GM18499 (cell line): Measurements from ENCODE around the gene MAN2A1.
"Not testable (repeated sequence)": the region's sequence is repeated elsewhere in the genome, so short reads cannot be mapped to it uniquely, and the experiment has no call there.

Experiments
- ATAC-seq: cut with Tn5 transposase; IDR thresholded peaks from one replicate; pipeline ENCODE4 v1.9.1; 2021; ENCODE audit warnings: moderate number of reproducible peaks; ENCODE audit not compliant: insufficient read depth, unreplicated experiment

Gene MAN2A1

DNA sequence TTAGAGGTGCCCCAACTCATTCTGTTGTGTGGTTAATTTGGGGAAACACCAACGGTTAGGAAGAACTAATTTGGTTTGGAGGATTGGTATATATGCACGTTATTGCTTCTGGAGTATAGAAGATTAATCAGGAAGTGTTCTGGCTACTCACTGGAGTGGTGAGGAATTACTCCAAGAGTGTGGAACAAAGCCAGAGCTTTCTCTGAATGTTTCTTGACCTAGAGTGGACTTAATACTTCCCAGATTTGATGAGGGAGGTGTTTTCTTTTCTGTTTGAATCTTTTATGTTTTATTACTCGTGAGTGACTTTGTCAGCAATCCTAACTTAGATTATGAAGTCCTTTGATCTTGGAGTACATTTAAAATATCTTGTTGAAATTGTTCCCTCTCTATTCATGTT is 163.7 kb downstream of the MAN2A1 start:
- no peak for ATAC-seq

DNA sequence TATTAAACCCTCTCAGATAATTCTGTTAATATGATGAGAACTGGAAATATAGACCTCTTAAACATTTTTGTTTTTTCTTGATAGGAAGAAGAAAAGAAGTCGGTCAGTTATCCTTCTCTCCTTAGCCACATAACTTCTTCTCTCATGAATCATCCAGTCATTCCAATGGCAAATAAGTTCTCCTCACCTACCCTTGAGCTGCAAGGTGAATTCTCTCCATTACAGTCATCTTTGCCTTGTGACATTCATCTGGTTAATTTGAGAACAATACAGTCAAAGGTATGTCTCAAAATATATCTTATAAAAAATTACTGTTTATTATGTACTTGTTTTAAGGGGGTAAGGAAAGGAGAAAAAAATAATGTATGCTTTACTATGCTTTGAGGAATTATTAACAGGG is 165.3 kb downstream of the MAN2A1 start:
- ATAC-seq: no peak

DNA sequence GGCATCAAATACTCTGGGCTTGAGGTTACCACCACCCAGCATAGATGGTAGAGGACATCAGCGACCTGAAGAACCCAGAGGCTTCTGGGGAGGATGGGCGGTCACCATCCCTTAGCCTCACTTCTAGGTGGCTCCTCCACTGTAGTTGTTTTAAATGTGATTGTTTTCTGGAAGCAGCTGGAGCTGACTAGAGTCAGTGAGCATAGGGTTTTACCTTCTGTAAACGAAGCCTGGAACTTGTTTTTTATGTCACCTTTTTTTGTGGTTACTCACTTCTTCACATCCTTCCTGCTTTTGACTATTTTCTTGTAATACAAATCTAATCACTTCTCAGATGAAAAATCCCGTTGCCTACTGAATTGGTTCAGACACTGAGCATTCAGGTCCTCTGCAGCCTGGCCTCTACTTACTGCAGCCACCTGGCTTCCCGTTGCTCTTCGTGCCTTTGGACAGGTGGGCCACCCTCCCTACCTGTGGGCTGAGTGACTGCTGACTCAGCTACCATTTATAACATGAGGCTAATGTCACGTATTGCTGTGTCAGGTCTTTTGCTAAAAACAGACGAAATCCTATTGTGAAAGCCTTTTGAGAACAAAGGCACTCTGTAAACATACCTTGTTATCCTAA is 167.8 kb downstream of the MAN2A1 start:
- no peak for ATAC-seq

DNA sequence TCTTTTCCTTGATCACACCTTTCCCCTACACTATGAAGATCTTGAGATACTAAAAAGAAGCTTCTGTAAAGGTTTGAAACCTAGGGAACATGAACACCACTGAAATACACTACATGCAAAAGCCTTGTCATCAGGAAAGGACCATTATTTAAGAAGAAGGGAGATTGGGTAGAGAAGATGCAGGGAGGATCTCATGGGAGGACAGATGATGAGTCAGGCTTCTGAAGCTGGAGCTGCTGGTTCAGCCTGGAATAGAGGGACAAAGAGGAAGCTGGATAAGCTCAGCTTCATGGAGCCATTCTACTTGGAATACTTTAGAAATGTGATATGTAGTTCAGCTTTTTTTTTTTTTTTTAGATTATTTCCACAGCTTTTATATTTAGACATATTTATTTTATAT is 169.8 kb downstream of the MAN2A1 start:
- no peak for ATAC-seq

DNA sequence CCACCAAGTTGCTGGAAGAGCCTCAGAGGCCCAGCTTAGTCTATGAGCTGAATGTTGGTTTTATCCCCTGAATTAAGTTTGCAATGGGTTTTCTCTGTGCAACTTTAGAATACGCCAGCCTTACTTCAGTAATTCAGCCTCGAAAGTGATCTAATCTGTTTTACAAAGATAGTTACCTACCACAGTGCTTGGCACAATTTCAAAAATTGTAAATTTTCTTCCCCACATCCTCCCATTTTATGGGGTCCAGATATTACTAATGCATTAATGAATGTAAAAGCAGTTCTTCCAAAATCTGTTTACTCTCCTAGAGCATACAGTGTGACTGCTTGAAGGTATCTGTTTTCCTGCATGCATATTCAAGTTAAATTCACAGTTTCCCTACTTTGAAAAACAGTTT is 172.6 kb downstream of the MAN2A1 start:
- no peak for ATAC-seq

DNA sequence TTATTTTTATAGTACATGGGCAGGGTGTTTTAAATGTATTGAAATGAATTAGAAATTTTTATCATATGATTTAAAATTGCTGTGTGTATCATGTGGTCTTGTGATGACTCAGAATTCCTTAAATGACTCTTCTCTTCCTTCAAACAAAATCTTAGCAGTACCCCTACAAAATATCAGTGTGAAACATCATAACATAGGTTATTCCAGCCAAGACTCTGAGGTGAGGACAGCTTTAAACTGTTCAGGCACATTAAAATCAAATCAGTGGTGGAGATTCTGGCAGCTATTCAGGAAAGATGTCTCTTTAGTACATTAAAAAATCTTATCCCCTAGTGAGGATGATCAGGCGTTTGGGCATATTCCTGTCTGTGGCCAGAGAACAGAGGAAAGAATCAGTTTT is 174.0 kb downstream of the MAN2A1 start:
- ATAC-seq: no peak

DNA sequence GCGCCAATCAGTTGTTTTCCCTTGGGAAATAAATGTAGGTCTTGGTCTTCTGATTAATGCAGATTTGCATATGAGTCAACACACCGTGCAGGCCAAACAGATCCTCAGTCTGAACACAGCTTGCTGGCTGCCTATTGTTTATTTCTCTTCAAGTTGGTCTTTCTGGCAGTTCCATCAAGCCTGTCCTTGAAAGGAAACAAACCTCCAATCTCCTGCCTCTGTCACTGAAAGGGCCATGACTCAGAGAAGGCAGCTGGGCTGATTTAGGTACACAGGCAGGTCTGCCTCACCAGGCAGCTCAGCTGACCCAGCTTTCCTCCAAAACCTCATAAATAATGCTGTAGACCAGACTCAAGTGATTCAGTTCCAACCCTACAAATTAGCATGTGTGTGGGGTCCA is 175.9 kb downstream of the MAN2A1 start:
- no peak for ATAC-seq

DNA sequence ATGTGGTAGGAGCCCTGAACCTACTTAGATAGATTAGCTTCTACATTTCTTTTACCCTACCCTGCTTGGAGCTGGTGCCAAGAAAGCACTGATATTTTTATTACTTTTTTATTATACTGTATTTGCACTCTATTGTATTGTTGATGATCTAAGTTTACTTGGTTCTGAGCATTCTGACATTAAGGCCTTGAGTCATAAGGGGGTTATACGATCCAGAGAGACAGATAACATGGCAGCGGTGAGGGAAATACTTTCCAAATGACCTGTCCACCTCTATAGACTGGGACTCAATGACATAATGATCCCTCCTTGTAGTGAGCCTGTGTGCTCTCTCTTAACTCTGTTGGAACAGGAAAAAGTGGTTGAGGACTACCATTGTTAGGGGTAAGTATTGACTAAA is 176.3 kb downstream of the MAN2A1 start:
- no peak for ATAC-seq

DNA sequence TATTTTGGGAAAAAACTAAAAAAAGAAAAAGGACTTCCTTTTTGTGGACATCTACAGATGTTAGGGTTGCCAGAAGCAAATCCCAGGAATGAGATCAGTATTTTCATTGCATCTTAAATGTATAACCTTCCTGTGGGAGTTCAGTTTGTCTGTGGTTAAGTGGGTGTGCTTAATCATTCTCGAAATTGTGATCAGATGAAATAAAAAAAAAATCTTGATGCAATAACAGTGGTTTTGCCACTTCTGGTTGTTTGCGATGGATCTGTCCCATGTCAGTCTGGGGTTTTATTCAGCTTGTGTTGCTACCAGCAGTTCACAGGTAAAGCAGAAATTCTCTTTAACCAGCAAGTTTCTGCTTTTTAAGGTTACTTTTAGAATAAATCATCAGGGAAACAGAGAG is 179.0 kb downstream of the MAN2A1 start:
- ATAC-seq: no peak

DNA sequence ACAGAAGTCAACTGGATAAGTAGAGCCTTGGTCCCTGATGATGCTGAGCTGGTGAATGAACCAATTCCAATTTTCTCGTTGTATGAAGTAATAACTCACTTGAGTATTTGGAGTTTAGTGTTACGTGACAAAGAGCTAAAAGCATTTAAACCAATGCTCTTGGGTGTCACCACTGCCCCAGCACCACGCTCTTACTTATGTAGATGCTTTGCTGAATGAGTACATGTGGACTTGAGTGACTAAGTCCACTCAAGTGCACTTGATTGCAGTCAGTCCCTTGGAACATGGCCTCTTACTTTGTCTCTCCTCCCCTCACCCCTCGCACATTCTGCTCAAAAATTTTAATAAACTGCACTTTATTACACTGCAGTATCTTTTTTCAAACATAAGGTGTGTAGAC is 184.0 kb downstream of the MAN2A1 start:
- ATAC-seq: no peak

DNA sequence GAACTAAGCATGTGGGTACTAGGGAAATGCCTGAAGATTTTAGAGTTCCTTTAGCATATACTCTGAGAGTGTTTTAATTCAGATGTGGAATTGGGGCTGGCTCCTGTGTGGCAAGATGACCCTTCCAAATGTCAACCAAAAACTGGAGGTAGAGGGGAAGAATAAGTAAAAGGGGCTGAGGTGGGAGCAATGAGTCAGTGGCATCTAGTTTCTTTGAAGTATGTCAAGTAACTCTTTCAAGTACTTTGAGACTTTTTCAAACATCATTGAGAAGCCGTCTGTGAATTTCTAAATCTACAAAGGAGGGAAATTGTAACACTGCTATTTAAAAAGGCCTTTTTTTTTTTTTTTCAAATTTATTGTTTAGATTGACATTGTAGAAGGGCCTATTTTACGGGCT is 184.4 kb downstream of the MAN2A1 start:
- no peak for ATAC-seq

DNA sequence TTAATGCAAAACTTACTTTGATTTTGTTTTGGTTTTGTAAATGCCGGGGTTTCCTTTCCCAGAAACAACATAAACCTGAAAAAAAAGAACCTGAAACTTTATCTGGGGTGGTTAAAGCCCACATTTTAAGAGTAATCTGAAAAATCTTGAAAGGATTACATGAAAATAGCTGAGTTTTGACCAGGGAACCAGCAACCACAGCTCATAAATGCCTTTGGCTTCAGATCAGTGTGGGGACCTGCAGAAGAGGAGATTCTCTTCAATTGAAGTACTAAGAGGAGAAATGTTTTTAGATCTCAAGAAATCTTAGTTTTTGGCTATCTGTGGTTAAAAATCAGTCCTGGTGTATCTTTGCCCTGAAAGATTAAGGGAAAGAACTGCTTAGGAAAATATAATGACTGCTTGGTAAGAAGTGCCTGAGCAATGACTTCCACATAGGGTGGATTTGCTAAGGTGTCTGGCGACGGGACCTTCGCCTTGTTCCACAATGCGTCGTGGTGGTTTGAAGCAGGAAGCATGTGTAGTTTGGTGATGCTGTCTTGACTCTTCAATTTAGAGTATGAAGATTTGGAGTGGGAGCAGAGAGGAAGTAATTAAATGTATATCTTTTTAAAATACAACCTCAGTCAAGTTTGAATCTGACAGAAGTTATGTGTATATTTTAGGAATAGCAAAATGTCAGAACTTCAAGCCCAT is 186.5 kb downstream of the MAN2A1 start:
- no peak for ATAC-seq

DNA sequence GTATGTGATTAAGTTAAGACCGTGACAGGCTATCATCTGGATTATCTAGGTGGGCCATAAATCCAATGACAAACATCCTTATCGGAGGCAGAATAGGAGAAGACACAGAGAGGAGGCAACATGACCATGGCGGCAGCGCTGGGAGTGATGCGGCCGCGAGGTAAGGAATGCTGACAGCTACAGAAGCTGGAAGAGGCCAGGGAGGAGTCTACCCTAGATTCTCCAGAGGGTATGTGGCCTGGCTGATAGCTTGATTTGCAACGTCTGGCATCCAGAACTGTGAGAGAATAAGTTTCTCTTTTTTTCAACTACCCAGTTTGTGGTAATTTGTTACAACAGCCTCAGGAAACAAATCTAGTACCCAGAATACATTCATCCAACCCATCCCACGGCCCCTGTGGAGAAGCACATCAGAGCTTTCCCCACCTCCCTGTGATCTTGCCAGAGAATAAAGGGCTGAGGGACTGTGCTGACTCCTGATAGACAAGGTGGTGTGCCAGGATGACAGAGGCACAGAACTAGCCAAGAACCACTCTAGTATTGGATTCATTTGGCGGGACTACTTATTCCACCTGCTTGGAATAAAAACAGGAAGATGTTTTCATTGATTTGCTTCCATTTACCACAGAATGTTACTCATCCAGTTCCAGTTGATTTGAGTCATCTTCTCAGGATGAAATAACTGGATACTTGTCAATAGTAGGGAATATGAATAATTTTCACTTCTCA is 187.4 kb downstream of the MAN2A1 start:
- no peak for ATAC-seq

DNA sequence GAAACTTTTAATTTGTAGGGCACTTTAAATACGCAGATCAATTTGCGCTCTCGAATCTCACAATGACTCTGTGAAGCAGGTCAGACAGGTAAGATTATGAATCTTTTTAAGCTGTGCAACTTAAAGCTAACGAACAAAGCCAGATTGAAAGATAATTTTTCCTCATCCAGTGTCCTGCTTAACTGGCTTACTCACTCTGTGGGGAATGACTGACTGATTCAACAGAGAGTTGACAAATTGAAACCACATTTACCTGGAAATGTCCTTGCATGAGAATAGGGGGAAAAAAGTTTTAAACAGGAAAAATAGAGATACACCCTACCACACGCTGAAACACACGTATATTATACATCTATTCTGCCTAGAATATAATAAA is 187.9 kb downstream of the MAN2A1 start:
- no peak for ATAC-seq

DNA sequence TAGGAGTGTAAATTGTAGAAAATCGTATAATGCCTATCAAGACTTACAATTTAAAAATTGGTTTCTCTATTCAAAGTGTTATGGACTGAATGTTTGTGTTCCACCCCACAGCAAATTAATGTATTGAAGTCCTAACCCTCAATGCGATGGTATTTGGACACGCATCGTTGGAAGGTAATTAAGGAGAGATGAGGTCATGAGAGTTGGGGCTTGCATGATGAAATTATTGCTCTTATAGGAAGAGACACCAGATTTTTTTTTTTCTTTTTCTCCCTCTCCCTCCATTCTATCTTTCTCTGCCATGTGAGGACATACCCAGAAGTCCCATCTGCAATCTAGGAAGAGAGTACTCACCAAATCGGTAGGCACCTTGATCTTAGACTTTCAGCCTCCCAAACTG is 189.2 kb downstream of the MAN2A1 start:
- no peak for ATAC-seq

DNA sequence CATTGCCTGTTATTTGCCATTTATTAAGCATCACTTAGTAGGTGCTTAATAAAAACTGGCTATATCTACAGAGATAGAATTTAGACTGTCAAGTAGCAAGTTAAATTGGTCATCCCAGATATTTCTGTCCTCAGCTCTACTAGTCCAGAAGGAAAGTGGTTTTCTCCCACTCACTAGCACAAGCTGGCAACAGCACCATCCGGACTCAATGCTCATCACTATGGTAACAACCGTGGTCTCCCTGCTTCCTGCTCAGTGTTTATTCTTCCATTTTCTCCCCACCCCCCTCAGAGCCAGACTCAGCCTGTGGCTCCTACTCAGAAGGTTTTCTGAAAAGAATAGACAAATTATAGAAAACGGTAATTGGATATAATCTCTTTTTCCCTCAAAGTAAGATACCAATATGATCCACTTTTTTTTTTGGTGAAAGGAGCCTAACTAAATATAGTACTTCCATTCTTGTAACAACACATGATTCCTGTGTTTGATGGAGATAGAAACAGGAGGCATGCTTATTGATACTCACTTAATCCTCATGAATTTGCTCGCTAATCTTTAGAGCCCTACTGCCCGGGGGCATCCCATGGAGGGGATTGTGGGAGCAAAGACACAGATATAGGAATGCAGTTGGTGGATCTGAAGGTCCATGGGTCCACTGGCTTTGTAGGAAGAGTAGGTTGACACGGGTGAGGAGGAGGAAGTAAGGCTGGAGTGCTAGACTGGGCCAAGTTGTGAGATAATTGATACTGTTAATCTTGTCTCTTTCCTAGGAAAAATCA is 191.4 kb downstream of the MAN2A1 start:
- no peak for ATAC-seq

DNA sequence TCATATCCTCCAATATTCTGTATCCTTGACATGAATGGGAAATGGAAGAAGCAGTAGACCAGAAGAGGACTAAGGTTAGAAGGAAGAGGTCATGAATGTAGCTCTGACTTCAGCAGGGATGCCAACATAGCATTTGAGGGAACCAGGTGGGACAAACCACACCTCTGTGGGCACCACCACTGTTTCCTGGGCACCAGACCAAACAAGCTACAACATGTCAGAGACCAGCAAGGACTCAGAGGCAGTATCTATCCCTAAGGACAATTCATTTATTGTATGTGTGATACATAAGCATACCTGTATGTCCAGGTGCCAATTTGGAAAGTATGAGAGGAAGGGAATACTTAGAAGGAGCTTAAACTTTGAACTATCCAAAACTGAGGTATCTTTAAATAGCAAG is 192.8 kb downstream of the MAN2A1 start:
- no peak for ATAC-seq

DNA sequence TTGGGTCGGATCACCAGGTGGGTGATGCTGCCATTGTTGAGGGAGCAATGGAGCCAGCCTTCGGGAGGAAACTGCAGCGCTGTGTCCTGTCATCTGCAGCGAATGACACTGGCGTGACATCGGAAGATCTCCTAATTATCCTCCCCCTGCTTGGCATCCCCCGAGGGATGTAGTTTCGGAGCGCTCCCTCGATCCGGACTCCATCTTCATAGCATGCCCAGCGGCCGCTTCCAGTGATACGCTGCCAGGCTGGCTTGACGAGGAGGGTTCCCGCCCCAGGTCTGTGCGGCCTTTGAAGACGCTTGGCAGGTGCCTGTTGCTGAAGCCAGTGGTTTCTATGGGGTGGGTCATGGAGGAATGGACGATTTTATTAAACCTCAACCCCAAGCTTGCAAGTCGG is 194.9 kb downstream of the MAN2A1 start:
- ATAC-seq: no peak

DNA sequence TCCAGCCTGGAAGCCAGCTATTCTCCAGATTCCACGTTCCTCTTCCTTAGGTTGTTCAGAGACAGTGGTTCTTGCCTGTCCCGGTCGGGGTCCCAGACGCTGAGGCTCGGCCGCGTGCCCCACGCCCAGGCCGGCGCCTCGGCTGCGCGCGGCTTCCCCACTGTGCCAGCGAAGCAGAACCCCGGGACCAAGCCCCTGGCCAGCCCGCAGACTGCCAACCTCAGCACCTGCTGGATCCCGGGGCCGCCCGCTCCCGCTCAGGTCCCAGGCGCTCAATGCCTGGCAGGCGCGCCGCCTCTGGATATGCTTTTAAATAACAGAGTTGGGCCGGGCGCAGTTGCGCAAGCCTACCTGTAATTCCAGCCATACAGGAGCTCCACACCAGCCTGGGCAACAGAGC is 195.5 kb downstream of the MAN2A1 start:
- ATAC-seq: no peak

DNA sequence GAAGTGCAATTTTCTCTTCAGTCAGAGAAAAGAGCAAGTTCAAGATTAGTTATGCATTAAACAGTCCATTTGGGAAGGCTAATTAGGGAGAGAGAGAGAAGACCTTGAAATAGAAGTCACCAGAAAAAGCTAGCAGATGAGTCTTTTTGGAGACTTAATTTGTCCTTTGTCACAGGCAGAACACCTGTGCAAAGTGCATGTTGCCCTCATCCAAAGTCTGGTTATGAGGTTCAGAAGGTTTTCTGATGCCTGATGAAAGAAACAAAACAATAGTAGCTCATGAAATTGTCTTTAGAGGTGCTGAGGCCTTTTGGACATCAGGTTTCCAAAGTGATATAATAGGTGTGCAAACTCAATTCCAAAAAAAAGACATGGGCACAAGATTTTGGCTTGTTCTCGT is 199.3 kb downstream of the MAN2A1 start:
- no peak for ATAC-seq

DNA sequence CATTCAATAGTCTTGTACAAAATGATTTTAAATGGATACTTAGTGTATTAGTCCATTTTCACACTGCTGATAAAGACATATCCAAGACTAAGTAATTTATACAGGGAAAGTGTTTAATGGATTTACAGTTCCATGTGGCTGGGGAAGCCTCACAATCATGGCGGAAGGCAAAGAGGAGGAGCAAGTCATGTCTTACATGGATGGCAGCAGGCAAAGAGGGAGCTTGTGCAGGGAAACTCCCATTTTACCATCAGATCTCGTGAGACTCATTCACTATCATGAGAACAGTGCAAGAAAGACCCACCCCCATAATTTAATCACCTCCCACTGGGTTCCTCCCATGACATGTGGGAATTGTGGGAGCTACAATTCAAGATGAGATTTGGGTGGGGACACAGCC is 203.5 kb downstream of the MAN2A1 start:
- ATAC-seq: not testable (repeated sequence)
